Measurements from ENCODE around the gene ECD.
"Not testable (repeated sequence)": the region's sequence is repeated elsewhere in the genome, so short reads cannot be mapped to it uniquely, and the experiment has no call there.

The ECD gene

DNA sequence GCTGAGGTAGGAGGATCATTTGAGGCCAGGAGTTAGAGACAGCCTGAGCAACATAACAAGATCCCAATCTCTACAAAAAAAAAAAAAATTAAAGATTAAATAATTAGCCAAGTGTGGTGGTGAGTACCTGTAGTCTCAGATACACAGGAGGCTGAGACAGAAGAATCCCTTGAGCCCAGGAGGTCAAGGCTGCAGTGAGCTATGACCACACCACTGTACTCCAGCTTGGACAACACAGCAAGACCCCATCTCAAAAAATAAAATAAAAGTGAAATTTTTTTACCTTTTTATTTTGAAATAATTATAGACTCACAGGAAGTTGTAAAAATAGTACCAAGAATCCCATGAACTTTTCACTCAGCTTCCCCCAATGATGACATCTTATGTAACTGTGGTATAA, 5.1 kb upstream of the ECD start:
- peaks cover 5% of the 10 kb centered on the region for H3K36me3 Mint-ChIP-seq (ENCODE audit: low read depth)
- no peak for ATAC-seq
- no peaks in the 10 kb centered on the region for H3K9me3 Mint-ChIP-seq
- H3K27ac Mint-ChIP-seq: no peak overlapping the region
- no peak overlapping the region for H3K4me3 Mint-ChIP-seq
- no peak for DNase-seq
- peaks cover 5% of the 10 kb centered on the region for H3K4me1 Mint-ChIP-seq
- no peaks in the 10 kb centered on the region for H3K27me3 Mint-ChIP-seq

DNA sequence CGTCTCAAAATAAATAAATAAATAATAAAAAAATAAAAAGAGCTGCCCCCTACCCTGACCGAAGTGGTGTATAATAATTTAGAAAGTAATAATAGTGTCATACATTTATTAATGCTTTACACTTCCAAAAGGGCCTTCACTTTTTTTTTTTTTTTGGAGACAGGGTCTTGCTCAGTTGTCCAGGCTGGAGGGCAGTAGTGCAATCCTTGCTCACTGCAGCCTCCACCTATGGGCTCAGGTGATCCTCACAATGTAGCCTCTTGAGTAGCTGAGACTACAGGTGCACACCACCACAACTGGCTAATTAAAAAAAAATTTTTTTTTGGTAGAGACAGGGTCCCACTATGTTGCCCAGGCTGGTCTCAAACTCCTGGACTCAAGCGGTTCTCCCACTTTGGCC, 1.5 kb upstream of the ECD start:
- Mint-ChIP-seq H3K36me3 (ENCODE audit: low read depth) (peaks cover 18% of the 10 kb centered on the region), H3K27me3 (no peaks in the 10 kb centered on the region), H3K4me1 (peaks cover 32% of the 10 kb centered on the region), H3K9me3 (no peaks in the 10 kb centered on the region), H3K27ac (no peak overlapping the region), H3K4me3 (no peak overlapping the region)
- ATAC-seq: no peak
- no peak for DNase-seq

DNA sequence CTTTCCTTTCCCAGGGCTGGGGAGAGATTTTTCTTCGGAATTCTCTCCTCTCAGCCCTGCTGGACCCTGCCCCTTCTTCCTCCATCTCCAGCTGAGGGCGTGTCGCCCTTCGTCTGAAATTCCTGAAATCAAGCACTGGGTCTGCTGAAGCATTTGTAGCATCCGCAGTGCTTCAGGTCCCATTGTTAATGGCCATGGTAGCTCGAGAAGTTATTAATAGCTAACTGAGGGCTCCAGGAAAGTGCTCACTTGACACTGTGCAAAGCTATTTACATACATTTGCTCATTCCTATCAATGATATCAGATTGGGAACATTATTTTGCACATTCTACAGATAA, 626 bp upstream of the ECD start:
- Mint-ChIP-seq H3K36me3 (ENCODE audit: low read depth) (peaks cover 21% of the 10 kb centered on the region), H3K4me1 (peaks cover 37% of the 10 kb centered on the region), H3K27ac (peak overlapping the region; percentile 86), H3K4me3 (peak overlapping the region; percentile 100), H3K9me3 (no peaks in the 10 kb centered on the region), H3K27me3 (no peaks in the 10 kb centered on the region)
- DNase-seq (no peak), ATAC-seq (no peak)

DNA sequence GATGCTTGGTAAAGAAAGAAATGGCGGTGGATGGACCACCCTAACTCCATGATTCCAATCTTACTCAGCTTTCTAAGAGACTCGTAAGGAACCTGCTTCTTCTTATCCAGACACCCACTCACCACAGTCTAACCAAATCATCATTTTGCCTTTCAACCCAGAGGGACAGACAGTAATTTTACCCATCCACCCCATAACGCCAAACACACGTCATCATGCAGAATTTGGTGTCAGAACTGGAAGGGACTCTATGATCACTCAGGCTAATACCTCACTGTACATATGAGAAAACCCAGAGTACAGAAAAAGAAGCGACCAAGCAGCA, 388 bp downstream of the ECD start:
- Mint-ChIP-seq H3K4me1 (peaks cover 45% of the 10 kb centered on the region), H3K27me3 (no peaks in the 10 kb centered on the region), H3K4me3 (peak overlapping the region; percentile 100), H3K27ac (peak overlapping the region; percentile 99), H3K36me3 (ENCODE audit: low read depth) (peaks cover 23% of the 10 kb centered on the region), H3K9me3 (no peaks in the 10 kb centered on the region)
- DNase-seq (peak; percentile 21), ATAC-seq (peak; percentile 4)

DNA sequence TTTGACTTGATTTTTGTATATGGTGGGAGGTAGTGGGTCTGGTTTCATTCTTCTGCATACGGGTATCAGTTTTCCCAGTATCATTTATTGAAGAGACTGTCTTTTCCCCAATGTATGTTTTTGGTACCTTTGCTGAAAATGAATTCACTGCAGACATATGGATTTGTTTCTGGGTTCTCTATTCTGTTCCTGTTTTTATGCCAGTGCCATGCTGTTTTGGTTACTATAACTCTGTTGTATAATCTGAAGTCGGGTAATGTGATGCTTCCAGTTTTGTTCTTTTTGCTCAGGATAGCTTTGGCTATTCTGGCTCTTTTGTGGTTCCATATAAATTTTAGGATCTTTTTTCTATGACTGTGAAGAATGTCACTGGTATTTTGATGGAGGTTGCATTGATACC, 836 bp downstream of the ECD start:
- peak overlapping the region; percentile 100 for H3K4me3 Mint-ChIP-seq
- no peak for ATAC-seq
- DNase-seq: no peak
- no peaks in the 10 kb centered on the region for H3K27me3 Mint-ChIP-seq
- H3K4me1 Mint-ChIP-seq: peaks cover 49% of the 10 kb centered on the region
- no peaks in the 10 kb centered on the region for H3K9me3 Mint-ChIP-seq
- peak overlapping the region; percentile 99 for H3K27ac Mint-ChIP-seq
- peaks cover 28% of the 10 kb centered on the region for H3K36me3 Mint-ChIP-seq (ENCODE audit: low read depth)

DNA sequence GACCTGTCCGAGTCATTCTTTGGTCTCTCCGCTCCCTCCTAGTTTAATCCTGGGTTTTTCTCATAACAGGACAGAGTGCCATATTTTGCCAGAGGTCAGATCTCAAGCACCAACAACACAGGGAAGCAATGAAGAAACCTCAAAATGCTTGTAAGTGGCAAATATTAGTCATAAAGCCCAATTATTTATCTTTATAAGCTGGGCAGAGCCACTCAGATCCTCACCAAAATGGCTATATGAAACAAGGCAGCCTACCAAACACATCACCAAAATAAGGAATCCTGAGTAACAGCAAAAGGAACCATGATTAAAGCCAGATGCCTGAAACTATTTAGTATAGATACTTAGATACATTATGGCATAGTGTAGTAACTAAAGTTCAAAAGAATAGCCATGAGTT, 4.7 kb downstream of the ECD start:
- no peaks in the 10 kb centered on the region for H3K27me3 Mint-ChIP-seq
- peaks cover 64% of the 10 kb centered on the region for H3K4me1 Mint-ChIP-seq
- no peaks in the 10 kb centered on the region for H3K9me3 Mint-ChIP-seq
- peaks cover 38% of the 10 kb centered on the region for H3K36me3 Mint-ChIP-seq (ENCODE audit: low read depth)
- H3K27ac Mint-ChIP-seq: peak overlapping the region; percentile 31
- ATAC-seq: no peak
- DNase-seq: no peak
- no peak overlapping the region for H3K4me3 Mint-ChIP-seq

DNA sequence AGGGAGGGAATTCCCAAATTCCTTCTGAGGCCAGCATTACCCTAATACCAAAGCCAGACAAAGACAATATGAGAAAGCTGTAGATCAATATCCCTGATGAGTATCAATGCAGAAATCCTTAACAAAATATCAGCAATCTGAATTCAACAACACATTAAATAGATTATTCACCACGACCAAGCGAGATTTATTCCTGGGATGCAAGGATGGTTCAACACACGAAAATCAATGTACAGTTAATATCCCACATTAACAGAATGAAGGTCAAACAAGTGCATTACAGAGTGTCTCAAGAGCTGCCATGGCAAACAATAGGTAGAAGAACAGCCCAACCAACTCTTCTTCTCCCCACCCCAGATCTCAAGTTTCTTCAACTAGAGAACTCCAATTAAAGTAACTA, 6.1 kb downstream of the ECD start:
- peak overlapping the region; percentile 5 for H3K27ac Mint-ChIP-seq
- H3K4me1 Mint-ChIP-seq: peaks cover 52% of the 10 kb centered on the region
- no peak overlapping the region for H3K4me3 Mint-ChIP-seq
- H3K36me3 Mint-ChIP-seq (ENCODE audit: low read depth): peaks cover 37% of the 10 kb centered on the region
- ATAC-seq (no peak), DNase-seq (no peak)
- no peaks in the 10 kb centered on the region for H3K27me3 Mint-ChIP-seq
- H3K9me3 Mint-ChIP-seq: no peaks in the 10 kb centered on the region

DNA sequence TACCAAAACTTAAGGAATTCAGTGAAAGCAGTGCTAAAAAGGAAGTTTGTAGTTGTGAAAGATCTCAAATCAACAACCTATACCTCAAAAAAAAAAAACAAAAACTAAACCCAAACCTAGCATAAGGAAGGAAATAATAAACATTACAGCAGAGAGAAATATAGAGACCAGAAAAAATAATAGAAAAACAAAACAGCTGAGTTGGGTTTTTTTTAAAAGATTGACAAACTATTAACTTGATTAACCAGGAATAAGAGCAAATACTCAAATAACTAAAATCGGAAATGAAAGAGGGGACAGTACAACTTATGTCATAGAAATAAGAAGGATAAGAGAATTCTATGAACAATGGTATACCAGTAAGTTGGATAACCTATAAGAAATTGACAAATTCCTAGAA, 6.7 kb downstream of the ECD start:
- H3K27ac Mint-ChIP-seq: no peak overlapping the region
- ATAC-seq (no peak), DNase-seq (no peak)
- H3K9me3 Mint-ChIP-seq: no peaks in the 10 kb centered on the region
- H3K4me1 Mint-ChIP-seq: peaks cover 46% of the 10 kb centered on the region
- no peaks in the 10 kb centered on the region for H3K27me3 Mint-ChIP-seq
- no peak overlapping the region for H3K4me3 Mint-ChIP-seq
- peaks cover 34% of the 10 kb centered on the region for H3K36me3 Mint-ChIP-seq (ENCODE audit: low read depth)

DNA sequence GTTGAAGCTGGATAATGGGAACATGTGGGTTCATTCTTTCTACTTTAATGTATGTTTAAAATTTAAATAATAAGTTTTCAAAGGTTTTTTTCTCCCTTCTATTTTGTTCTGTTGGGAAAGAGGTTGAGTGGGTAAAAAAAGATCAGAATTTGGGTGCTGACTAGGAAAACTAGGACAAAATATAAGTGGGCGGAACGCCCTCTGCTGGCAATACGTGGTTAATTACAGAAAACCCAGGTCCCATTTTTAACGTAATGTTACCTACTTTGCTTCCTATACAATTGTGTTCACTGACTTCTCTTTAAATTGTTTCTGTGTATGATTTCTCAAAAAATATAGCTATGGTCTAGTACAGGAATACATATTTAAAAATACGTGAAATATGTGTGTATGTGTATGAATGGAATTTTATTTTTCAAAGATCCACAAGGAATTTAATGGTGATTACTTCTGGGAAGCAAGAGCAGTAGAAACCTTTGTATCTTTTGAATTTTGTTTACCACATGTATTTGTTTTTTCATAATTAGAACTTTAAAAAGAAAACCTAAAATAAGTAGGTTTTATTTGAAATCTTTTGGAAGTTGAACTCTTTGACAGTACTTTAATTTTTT, 8.7 kb downstream of the ECD start:
- Mint-ChIP-seq H3K27me3 (no peaks in the 10 kb centered on the region), H3K4me3 (no peak overlapping the region), H3K4me1 (peaks cover 36% of the 10 kb centered on the region), H3K9me3 (no peaks in the 10 kb centered on the region), H3K27ac (no peak overlapping the region), H3K36me3 (ENCODE audit: low read depth) (peaks cover 29% of the 10 kb centered on the region)
- ATAC-seq: no peak
- peak; percentile 60 for DNase-seq

DNA sequence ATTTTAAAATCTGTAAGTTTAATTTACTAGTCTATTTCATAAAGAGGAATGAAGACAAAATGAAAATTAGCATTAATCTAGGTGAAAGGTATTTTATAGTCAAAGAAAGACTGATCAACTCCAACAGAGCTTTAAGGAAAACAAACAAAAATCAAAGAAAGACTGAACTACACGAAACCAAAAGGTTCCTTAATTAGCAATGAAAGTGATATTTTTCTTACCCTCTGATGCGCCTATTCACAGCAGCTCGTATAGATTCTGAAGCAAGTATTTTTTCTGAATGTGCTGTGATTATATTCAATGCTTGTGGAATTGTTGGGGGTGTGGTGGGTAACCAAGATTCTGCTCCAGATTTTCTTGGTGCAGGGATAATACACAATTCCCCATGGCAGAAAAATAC, 11.8 kb downstream of the ECD start:
- peaks cover 11% of the 10 kb centered on the region for H3K4me1 Mint-ChIP-seq
- no peak for DNase-seq
- no peak overlapping the region for H3K4me3 Mint-ChIP-seq
- H3K9me3 Mint-ChIP-seq: no peaks in the 10 kb centered on the region
- no peaks in the 10 kb centered on the region for H3K27me3 Mint-ChIP-seq
- ATAC-seq: no peak
- no peak overlapping the region for H3K27ac Mint-ChIP-seq
- peaks cover 29% of the 10 kb centered on the region for H3K36me3 Mint-ChIP-seq (ENCODE audit: low read depth)

DNA sequence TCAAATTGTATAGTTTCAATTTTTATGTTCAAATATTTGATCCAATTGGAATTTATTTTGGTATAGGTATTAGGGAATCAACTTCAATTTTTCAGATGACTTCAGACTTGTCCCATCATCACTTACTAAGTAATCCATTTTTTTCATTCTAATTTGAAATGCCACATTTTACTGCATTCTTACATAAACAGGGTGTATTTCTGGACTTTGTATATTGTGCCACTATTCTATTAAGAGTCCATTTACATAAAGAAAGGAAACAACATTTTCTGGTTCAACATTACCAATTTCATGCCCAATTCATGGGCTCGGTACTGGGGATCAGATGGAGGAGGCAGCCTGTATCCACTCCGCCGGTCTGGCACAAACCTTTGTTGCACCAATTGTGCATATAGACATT, 15.8 kb downstream of the ECD start:
- DNase-seq (no peak), ATAC-seq (no peak)
- Mint-ChIP-seq H3K27ac (no peak overlapping the region), H3K36me3 (ENCODE audit: low read depth) (peaks cover 38% of the 10 kb centered on the region), H3K9me3 (no peaks in the 10 kb centered on the region), H3K4me3 (no peak overlapping the region), H3K27me3 (no peaks in the 10 kb centered on the region), H3K4me1 (no peaks in the 10 kb centered on the region)

DNA sequence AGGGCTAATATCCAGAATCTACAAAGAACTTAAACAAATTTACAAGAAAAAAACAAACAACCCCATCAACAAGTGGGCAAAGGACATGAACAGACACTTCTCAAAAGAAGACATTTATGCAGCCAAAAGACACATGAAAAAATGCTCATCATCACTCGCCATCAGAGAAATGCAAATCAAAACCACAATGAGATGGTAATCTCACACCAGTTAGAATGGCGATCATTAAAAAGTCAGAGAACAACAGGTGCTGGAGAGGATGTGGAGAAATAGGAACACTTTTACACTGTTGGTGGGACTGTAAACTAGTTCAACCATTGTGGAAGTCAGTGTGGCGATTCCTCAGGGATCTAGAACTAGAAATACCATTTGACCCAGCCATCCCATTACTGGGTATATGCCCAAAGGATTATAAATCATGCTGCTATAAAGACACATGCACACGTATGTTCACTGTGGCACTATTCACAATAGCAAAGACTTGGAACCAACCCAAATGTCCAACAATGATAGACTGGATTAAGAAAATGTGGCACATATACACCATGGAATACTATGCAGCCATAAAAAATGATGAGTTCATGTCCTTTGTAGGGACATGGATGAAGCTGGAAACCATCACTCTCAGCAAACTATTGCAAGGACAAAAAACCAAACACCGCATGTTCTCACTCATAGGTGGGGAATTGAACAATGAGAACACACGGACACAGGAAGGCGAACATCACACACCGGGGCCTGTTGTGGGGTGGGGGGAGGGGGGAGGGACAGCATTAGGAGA, 17.0 kb downstream of the ECD start:
- not testable (repeated sequence) for ATAC-seq, H3K27me3 Mint-ChIP-seq, H3K4me3 Mint-ChIP-seq, H3K27ac Mint-ChIP-seq, H3K9me3 Mint-ChIP-seq, H3K4me1 Mint-ChIP-seq, DNase-seq
- peaks cover 39% of the 10 kb centered on the region for H3K36me3 Mint-ChIP-seq (ENCODE audit: low read depth)

DNA sequence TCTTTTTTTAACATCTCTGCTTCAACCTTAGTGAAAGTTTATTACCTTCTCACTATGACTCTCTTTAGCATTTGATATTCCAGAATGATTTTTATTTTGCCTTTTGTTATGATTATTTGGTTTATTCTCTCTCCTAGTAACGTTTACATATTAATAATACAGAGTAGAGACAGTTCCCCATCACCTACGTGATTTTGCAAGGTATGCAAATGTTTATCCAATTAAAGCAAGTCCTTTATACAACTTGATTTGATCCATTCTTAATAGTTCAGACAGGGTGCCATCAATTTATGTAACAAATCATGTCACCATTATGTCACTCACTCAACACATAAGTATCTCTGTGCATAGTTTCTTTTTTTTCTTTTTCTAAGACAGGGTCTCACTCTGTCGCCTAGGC, 26.2 kb downstream of the ECD start:
- no peaks in the 10 kb centered on the region for H3K4me1 Mint-ChIP-seq
- H3K36me3 Mint-ChIP-seq (ENCODE audit: low read depth): peaks cover 34% of the 10 kb centered on the region
- no peaks in the 10 kb centered on the region for H3K9me3 Mint-ChIP-seq
- H3K4me3 Mint-ChIP-seq: no peak overlapping the region
- no peak for ATAC-seq
- H3K27me3 Mint-ChIP-seq: no peaks in the 10 kb centered on the region
- no peak overlapping the region for H3K27ac Mint-ChIP-seq
- DNase-seq: no peak

DNA sequence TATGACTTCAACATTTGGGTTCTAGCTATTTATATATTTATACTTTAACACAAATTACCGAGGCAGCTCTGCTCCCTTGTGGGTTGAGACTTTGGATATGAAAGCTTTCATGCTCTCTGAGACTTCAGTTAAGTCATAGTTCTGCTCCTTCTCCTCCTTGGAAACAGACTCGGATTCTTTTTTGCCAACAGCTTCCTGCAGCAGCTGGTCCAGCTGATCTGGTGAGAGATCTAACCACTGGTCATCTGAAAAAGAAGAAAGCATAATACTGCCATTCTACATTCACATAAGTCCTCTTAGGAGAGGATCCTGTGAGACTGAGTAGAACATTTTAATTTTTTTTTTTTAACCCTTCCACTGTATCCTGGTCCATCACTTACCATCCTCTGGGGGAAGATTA, 28.6 kb downstream of the ECD start:
- no peak overlapping the region for H3K27ac Mint-ChIP-seq
- no peaks in the 10 kb centered on the region for H3K4me1 Mint-ChIP-seq
- H3K4me3 Mint-ChIP-seq: no peak overlapping the region
- ATAC-seq (no peak), DNase-seq (no peak)
- H3K27me3 Mint-ChIP-seq: no peaks in the 10 kb centered on the region
- peaks cover 39% of the 10 kb centered on the region for H3K36me3 Mint-ChIP-seq (ENCODE audit: low read depth)
- no peaks in the 10 kb centered on the region for H3K9me3 Mint-ChIP-seq

DNA sequence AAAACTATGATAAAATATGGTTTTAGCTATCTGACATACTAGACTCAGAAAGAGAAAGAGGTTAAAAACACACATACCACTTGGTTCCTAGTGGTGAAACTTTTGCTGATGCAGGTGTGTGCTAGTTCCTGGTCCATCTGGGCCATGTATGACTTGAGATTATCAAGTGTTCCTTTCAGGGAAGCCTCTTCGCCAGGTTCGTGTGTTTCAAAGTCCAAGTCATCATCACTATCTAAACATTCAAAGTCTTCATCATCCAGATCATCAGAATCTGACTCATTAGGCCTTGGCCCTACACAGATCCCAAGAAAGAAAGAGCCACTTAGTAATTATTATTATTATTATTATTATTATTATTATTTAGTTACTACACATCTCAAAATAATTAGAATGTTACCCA, 31.2 kb downstream of the ECD start:
- Mint-ChIP-seq H3K9me3 (no peaks in the 10 kb centered on the region), H3K27ac (no peak overlapping the region), H3K27me3 (no peaks in the 10 kb centered on the region), H3K4me3 (no peak overlapping the region), H3K36me3 (ENCODE audit: low read depth) (peaks cover 40% of the 10 kb centered on the region), H3K4me1 (no peaks in the 10 kb centered on the region)
- DNase-seq: no peak
- no peak for ATAC-seq

DNA sequence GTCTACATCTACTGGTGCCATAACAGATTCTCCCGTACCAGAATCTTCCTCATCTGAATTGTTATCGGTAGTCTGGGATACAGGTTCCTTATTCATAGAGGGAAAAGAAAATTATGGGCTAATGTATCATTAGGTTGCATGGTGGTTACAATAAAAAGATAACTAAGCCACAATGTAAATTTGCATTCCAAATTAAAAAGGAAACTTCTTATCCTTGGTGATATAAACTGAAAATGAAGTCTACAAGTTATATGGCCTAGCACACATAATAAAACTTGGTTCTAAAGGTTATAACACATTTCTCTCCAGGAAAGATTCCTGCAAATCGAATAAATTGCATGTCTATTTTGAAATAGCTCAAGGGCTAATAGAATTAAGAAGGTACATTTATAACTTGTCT, 33.1 kb downstream of the ECD start:
- ATAC-seq: no peak
- Mint-ChIP-seq H3K27ac (no peak overlapping the region), H3K4me1 (no peaks in the 10 kb centered on the region), H3K4me3 (no peak overlapping the region), H3K36me3 (ENCODE audit: low read depth) (peaks cover 41% of the 10 kb centered on the region), H3K27me3 (no peaks in the 10 kb centered on the region), H3K9me3 (no peaks in the 10 kb centered on the region)
- no peak for DNase-seq
